Endothelial cell of umbilical vein (primary cell): Measurements from ENCODE around the gene PIK3R1. TPM values are rescaled to one million over a fixed set of nuclear protein-coding genes. Genes with fewer than 3 reads are reported as not detected.

ENCODE experiments used
- BruUV-seq: library from RNA; stranded (reverse); fragments of 400-500 nt; replicated peaks from 2 replicates; lab custom pipeline; 2021; lab: Mats Ljungman, UMichigan
- CTCF ChIA-PET: fragments of 300-600, 350-600 bp; sonication (Branson Sonifier 250); formaldehyde crosslinking; loops from one replicate; lab custom pipeline; 2021; ENCODE audit warnings: antibody characterized with exemption, inconsistent platforms; lab: Charles Lee
- POLR2A ChIA-PET: fragments of 300-600, 350-600 bp; sonication (Branson Sonifier 250); formaldehyde crosslinking; loops from one replicate; lab custom pipeline; 2021; ENCODE audit warnings: antibody characterized with exemption, inconsistent platforms; lab: Charles Lee
- DNase-seq: peaks from one replicate; pipeline ENCODE4 v3.0.0-alpha.2; 2011; ENCODE audit warnings: low read depth, low spot score
- FAIRE-seq: peaks from 2 replicates; lab custom pipeline; 2011; peaks lifted over from hg19 to GRCh38; lab: Jason Lieb, UNC
- H2AFZ ChIP-seq: 2 replicates; pipeline ENCODE4 v1.6.0; 2012; ENCODE audit warnings: low read depth, low read length, control low read depth, inconsistent platforms
- H3K27ac ChIP-seq: 2 replicates; pipeline ENCODE4 v1.5.1; 2011; ENCODE audit warnings: low read depth, mild to moderate bottlenecking, control low read depth, low read length, moderate library complexity; ENCODE audit not compliant: insufficient read depth
- H3K27me3 ChIP-seq, 2 experiments: 2 replicates each; pipeline versions ENCODE4 v1.6.0 to v1.6.1; 2011; ENCODE audit warnings: low read length in 2 of 2, mixed read lengths in 1 of 2; ENCODE audit not compliant: control insufficient read depth in 2 of 2, insufficient read depth in 2 of 2
- H3K36me3 ChIP-seq, 2 experiments: 2 replicates in 1 of 2; 3 replicates in 1 of 2; pipeline ENCODE4 v1.5.1; 2011; ENCODE audit warnings: low read length in 2 of 2, mild to moderate bottlenecking in 1 of 2, moderate library complexity in 1 of 2; ENCODE audit not compliant: control insufficient read depth in 2 of 2, insufficient read depth in 2 of 2; ENCODE audit errors: extremely low read depth in 1 of 2
- H3K4me1 ChIP-seq: 3 replicates; pipeline ENCODE4 v1.5.1; 2011; ENCODE audit warnings: mild to moderate bottlenecking, low read length; ENCODE audit not compliant: control insufficient read depth, insufficient read depth; ENCODE audit errors: extremely low read depth
- H3K4me2 ChIP-seq: 2 replicates; pipeline ENCODE4 v1.6.1; 2011; ENCODE audit warnings: low read length, control low read depth, mixed read lengths; ENCODE audit not compliant: insufficient read depth
- H3K4me3 ChIP-seq, 3 experiments: fragments of 200-600 bp in 1 of 3; sonication (generic), shearing (Covaris generic) in 1 of 3; replicated peaks in 1 of 3; 2 replicates each; pipeline ENCODE4 v1.5.1; 2011 to 2016; ENCODE audit warnings: control low read depth in 3 of 3, low read length in 3 of 3, mild to moderate bottlenecking in 2 of 3, inconsistent platforms in 1 of 3, low read depth in 1 of 3, moderate library complexity in 1 of 3; ENCODE audit not compliant: insufficient read depth in 1 of 3
- H3K79me2 ChIP-seq: 2 replicates; pipeline ENCODE4 v1.6.0; 2012; ENCODE audit warnings: low read length, inconsistent platforms; ENCODE audit not compliant: control insufficient read depth, insufficient read depth
- H3K9ac ChIP-seq: replicated peaks from 2 replicates; pipeline ENCODE3; 2011; ENCODE audit warnings: low read length, control low read depth; ENCODE audit not compliant: insufficient read depth; ENCODE audit errors: extremely low read depth
- H3K9me1 ChIP-seq: replicated peaks from 3 replicates; pipeline ENCODE4 v1.6.0; 2011; ENCODE audit warnings: mild to moderate bottlenecking, low read length; ENCODE audit not compliant: control insufficient read depth, insufficient read depth; ENCODE audit errors: extremely low read depth
- H3K9me3 ChIP-seq: replicated peaks from 2 replicates; pipeline ENCODE4 v1.5.1; 2012; ENCODE audit warnings: low read length, inconsistent platforms; ENCODE audit not compliant: control insufficient read depth, insufficient read depth
- H4K20me1 ChIP-seq: replicated peaks from 2 replicates; pipeline ENCODE3; 2011; ENCODE audit warnings: mild to moderate bottlenecking, low read length; ENCODE audit not compliant: control insufficient read depth, insufficient read depth; ENCODE audit errors: extremely low read depth
- EZH2 ChIP-seq: IDR thresholded peaks from 2 replicates; pipeline ENCODE4 v1.6.1; 2012; ENCODE audit warnings: borderline replicate concordance, low read depth, mild to moderate bottlenecking, moderate library complexity, low read length, inconsistent platforms; ENCODE audit not compliant: severe bottlenecking
- FOS ChIP-seq: IDR thresholded peaks from 2 replicates; pipeline ENCODE4 v1.6.1; 2011; ENCODE audit warnings: mild to moderate bottlenecking, low read length, moderate library complexity, borderline replicate concordance; ENCODE audit not compliant: insufficient read depth
- GATA2 ChIP-seq: IDR thresholded peaks from 2 replicates; pipeline ENCODE4 v1.7.0; 2011; ENCODE audit warnings: low read depth, mild to moderate bottlenecking, moderate library complexity, mixed read lengths, low read length; ENCODE audit not compliant: insufficient read length, insufficient read depth
- JUN ChIP-seq: IDR thresholded peaks from 2 replicates; pipeline ENCODE4 v1.6.1; 2011; ENCODE audit warnings: borderline replicate concordance, low read depth; ENCODE audit not compliant: insufficient read length, insufficient read depth
- MYC ChIP-seq: IDR thresholded peaks from one replicate; pipeline ENCODE4 v1.6.1; 2011; ENCODE audit warnings: mild to moderate bottlenecking, low read depth, low read length
- POLR2A ChIP-seq: IDR thresholded peaks from 2 replicates; pipeline ENCODE4 v1.6.1; 2012; ENCODE audit warnings: low read depth, mild to moderate bottlenecking, control low read depth, low read length
- POLR2AphosphoS5 ChIP-seq: IDR thresholded peaks from 2 replicates; pipeline ENCODE4 v1.6.1; 2012; ENCODE audit warnings: low read depth, mild to moderate bottlenecking, control low read depth, low read length, moderate library complexity; ENCODE audit not compliant: insufficient read depth
- dilution Hi-C: fragments of 300-500 bp; cut with MboI; formaldehyde crosslinking; loops from one replicate; pipeline ENCODE4 v1.15.0; 2019; ENCODE audit warnings: low sequenced_read_pairs; ENCODE audit not compliant: extremely low pct_ligation_motif_present
- intact Hi-C: fragments of 100-400 bp; cut with micrococcal nuclease; formaldehyde crosslinking; loops from one replicate; pipeline ENCODE4 v1.10.0; 2022
- polyA plus RNA-seq, 4 experiments: library from polyadenylated mRNA; depleted of rRNA in 3 of 4; stranded (reverse) in 3 of 4; unstranded in 1 of 4; fragments of >200 nt; gene quantifications; 2 replicates each; pipeline versions ENCODE4 v1.2.1 to v1.2.3, GENCODE V29; 2011 to 2012; ENCODE audit warnings: missing spikeins in 1 of 4
- total RNA-seq: library from RNA; stranded (reverse); gene quantifications from 2 replicates; pipeline ENCODE4 v1.2.3, GENCODE V29; 2021
- TF ChIP-seq, protein P1 (sequence below), 2 donors: IDR thresholded peaks; 1 replicate in 1 of 2; 2 replicates in 1 of 2; pipeline ENCODE4 v1.5.1; 2011; ENCODE audit warnings: low read length in 2 of 2, mild to moderate bottlenecking in 2 of 2, moderate library complexity in 2 of 2, control low read depth in 1 of 2, inconsistent platforms in 1 of 2, low read depth in 1 of 2; ENCODE audit not compliant: insufficient read depth in 1 of 2; ENCODE audit errors: extremely low read depth in 1 of 2
- TF ChIP-seq, protein P2 (sequence below): IDR thresholded peaks from 2 replicates; pipeline ENCODE4 v1.6.1; 2011; ENCODE audit not compliant: insufficient read depth, insufficient read length

Gene PIK3R1
- total and polyA plus RNA-seq, 2 donors (not counting 3 experiments of a cell fraction or from before 2014, with no cell fraction given) = 2.8 to 30.0 TPM

DNA sequence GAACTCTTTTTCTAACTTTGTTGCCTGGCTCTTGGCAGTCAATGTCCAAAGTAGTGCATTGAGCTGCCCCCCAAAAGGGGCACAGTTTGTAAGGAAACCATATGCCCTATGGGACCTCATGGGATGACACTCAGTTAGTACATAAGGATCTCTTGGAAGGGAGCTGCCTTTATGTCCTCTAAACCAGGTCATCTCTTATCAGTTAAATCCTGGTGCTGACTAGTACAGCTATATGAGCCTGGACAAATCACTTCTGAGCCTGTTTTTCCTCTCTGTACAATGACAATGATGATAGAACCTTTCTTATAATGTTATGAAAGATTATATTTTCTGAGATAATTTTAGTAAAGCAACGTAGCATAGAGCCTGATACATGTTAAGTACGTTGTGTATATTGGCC, 44.1 kb downstream of the PIK3R1 start:
- H2AFZ ChIP-seq = no peak overlapping the region
- POLR2A ChIA-PET = no interaction called here
- H3K4me2 ChIP-seq = no peak overlapping the region
- no peaks in the 10 kb centered on the region for H3K27me3 ChIP-seq
- CTCF ChIA-PET = interaction anchor here (3.8 kb wide), 1 partner anchor 1014 kb away, joined by 17 read pairs; no protein-coding TSS in a partner anchor
- no peaks in the 10 kb centered on the region for H3K9me1 ChIP-seq
- no TSS peak for BruUV-seq
- no peak overlapping the region for H3K9ac ChIP-seq
- H3K36me3 ChIP-seq = no peaks in the 10 kb centered on the region
- H4K20me1 ChIP-seq = no peaks in the 10 kb centered on the region
- H3K4me3 ChIP-seq = no peak overlapping the region
- no peak overlapping the region for H3K27ac ChIP-seq
- peaks cover 13% of the 10 kb centered on the region for H3K79me2 ChIP-seq
- dilution Hi-C loops (loop anchor here (25.0 kb wide), 1 partner anchor 1097 kb away; no protein-coding TSS in a partner anchor), intact Hi-C loops (no loop called here)
- TF ChIP-seq GATA2 (no peak), POLR2A (no peak), FOS (no peak), EZH2 (no peak), POLR2AphosphoS5 (no peak), JUN (no peak), MYC (no peak)
- TF ChIP-seq, protein P1, sequence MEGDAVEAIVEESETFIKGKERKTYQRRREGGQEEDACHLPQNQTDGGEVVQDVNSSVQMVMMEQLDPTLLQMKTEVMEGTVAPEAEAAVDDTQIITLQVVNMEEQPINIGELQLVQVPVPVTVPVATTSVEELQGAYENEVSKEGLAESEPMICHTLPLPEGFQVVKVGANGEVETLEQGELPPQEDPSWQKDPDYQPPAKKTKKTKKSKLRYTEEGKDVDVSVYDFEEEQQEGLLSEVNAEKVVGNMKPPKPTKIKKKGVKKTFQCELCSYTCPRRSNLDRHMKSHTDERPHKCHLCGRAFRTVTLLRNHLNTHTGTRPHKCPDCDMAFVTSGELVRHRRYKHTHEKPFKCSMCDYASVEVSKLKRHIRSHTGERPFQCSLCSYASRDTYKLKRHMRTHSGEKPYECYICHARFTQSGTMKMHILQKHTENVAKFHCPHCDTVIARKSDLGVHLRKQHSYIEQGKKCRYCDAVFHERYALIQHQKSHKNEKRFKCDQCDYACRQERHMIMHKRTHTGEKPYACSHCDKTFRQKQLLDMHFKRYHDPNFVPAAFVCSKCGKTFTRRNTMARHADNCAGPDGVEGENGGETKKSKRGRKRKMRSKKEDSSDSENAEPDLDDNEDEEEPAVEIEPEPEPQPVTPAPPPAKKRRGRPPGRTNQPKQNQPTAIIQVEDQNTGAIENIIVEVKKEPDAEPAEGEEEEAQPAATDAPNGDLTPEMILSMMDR (IDR thresholded peaks at IDR 0.05; ENCODE audit: extremely low read depth in 1 of 2, insufficient read depth in 1 of 2, low read depth in 1 of 2, low read length in 2 of 2) = no peak
- TF ChIP-seq, protein P2, sequence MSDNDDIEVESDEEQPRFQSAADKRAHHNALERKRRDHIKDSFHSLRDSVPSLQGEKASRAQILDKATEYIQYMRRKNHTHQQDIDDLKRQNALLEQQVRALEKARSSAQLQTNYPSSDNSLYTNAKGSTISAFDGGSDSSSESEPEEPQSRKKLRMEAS = no peak
- H3K9me3 ChIP-seq = no peaks in the 10 kb centered on the region
- peaks cover 5% of the 10 kb centered on the region for H3K4me1 ChIP-seq
- FAIRE-seq (no peak), DNase-seq (no peak)
